SK-N-SH treated with all-trans-retinoic acid at 6 μM for 48 hours (cell line): ENCODE data around the gene THRB.

ENCODE experiments used
- CREB5 ChIP-seq: fragments of 250-450 bp; sonication (Bioruptor Pico); IDR thresholded peaks from 2 replicates; pipeline ENCODE4 v1.5.1; 2020; ENCODE audit warnings: low read depth, mild to moderate bottlenecking, moderate library complexity
- OSR1 ChIP-seq: fragments of 250-450 bp; sonication (Bioruptor Pico); IDR thresholded peaks from 2 replicates; pipeline ENCODE4 v1.8.0; 2022; ENCODE audit warnings: moderate library complexity, mild to moderate bottlenecking, inconsistent platforms
- PATZ1 ChIP-seq: fragments of 250-450 bp; sonication (Bioruptor Pico); IDR thresholded peaks from 2 replicates; pipeline ENCODE4 v1.8.0; 2020; ENCODE audit warnings: mild to moderate bottlenecking, moderate library complexity, borderline replicate concordance
- SNAI2 ChIP-seq: fragments of 250-450 bp; sonication (Bioruptor Pico); IDR thresholded peaks from 2 replicates; pipeline ENCODE4 v1.5.0; 2020; ENCODE audit warnings: mild to moderate bottlenecking, moderate library complexity
- TSHZ2 ChIP-seq: fragments of 250-450 bp; sonication (Bioruptor Pico); IDR thresholded peaks from 2 replicates; pipeline ENCODE4 v1.5.0; 2020; ENCODE audit warnings: mild to moderate bottlenecking, moderate library complexity
- ZC3H10 ChIP-seq: fragments of 250-450 bp; sonication (Bioruptor Pico); IDR thresholded peaks from 2 replicates; pipeline ENCODE4 v1.5.1; 2021; ENCODE audit warnings: mild to moderate bottlenecking, moderate library complexity
- ZFP3 ChIP-seq: fragments of 250-450 bp; sonication (Bioruptor Pico); IDR thresholded peaks from 2 replicates; pipeline ENCODE4 v1.5.0; 2020; ENCODE audit warnings: mild to moderate bottlenecking, moderate library complexity
- ZNF70 ChIP-seq: fragments of 450-650 bp; formaldehyde crosslinking; IDR thresholded peaks from 2 replicates; pipeline ENCODE4 v1.5.0; 2020; ENCODE audit warnings: mild to moderate bottlenecking, moderate library complexity
- TF ChIP-seq, protein P1 (sequence below): fragments of 250-450 bp; sonication (Bioruptor Pico); IDR thresholded peaks from 2 replicates; pipeline ENCODE4 v1.8.0; 2021; ENCODE audit warnings: low read depth, mild to moderate bottlenecking, moderate library complexity, borderline replicate concordance

DNA sequence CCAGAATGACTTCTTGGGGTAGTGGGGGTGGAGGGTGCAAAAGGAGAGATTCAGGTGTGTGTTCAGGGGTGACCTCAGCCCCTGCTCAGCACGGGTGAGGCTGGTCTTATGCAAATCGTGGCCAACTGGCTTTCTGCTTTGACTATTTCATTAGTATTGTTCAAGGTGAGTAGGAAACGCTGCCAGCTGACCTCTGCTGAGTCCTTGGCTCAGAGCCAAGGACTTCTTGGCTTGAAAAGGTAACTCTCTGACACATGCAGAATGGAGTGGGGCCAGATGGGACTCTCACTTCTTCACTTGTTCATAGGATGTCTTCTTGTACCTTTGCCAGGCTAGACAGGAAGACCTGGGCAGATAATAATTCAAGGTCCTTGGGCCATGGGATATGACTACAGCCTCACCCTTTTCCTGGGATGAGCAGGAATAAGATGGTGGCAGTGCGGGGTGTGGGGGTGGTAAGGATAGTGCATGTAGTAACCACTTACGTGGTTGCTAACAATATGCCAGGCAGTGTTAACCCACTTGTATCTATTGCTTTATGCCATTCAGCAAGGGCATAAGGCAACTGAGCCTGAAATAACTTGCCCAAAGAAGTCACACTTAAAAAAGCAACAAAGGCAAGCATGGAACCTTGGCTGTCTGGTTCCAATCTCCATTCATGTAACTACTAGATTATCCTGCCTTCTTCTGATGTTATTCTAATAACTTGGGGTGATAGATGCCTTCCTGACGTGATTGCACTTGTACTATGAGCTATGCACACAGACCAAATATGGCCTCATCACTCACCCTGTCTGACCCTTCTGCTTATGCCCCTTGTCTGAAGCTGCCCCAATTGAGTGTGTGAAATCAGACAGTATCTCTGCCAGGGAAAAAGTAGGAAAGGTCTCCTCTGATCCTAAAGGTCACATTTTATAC is 356.4 kb downstream of the THRB start:
- no peak for TF ChIP-seq PATZ1 (CRISPR knock-in tag)
- TF ChIP-seq, protein P1, sequence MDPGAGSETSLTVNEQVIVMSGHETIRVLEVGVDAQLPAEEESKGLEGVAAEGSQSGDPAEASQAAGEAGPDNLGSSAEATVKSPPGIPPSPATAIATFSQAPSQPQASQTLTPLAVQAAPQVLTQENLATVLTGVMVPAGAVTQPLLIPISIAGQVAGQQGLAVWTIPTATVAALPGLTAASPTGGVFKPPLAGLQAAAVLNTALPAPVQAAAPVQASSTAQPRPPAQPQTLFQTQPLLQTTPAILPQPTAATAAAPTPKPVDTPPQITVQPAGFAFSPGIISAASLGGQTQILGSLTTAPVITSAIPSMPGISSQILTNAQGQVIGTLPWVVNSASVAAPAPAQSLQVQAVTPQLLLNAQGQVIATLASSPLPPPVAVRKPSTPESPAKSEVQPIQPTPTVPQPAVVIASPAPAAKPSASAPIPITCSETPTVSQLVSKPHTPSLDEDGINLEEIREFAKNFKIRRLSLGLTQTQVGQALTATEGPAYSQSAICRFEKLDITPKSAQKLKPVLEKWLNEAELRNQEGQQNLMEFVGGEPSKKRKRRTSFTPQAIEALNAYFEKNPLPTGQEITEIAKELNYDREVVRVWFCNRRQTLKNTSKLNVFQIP (CRISPR knock-in tag): no peak
- TF ChIP-seq SNAI2: no peak
- TF ChIP-seq ZC3H10: no peak
- no peak for TF ChIP-seq OSR1
- TF ChIP-seq ZNF70 (CRISPR knock-in tag): no peak
- no peak for TF ChIP-seq CREB5 (CRISPR knock-in tag)
- no peak for TF ChIP-seq TSHZ2 (CRISPR knock-in tag)
- no peak for TF ChIP-seq ZFP3 (CRISPR knock-in tag)
